Hepatocyte (in vitro differentiated cells): Measurements from ENCODE around the gene ARID2. TPM values are rescaled to one million over a fixed set of nuclear protein-coding genes. Genes with fewer than 3 reads are reported as not detected.

ENCODE experiments used
- DNase-seq: peaks from one replicate; pipeline ENCODE4 v3.0.0-alpha.2; 2016; ENCODE audit warnings: low spot score
- H2AFZ ChIP-seq: fragments of 200-600 bp; sonication (generic); 2 replicates; pipeline ENCODE4 v1.6.0; 2016; ENCODE audit warnings: antibody characterized with exemption, mild to moderate bottlenecking
- H3K27ac ChIP-seq: fragments of 200-600 bp; sonication (generic); 2 replicates; pipeline ENCODE4 v1.5.1; 2016; ENCODE audit warnings: mild to moderate bottlenecking
- H3K27me3 ChIP-seq: fragments of 200-600 bp; sonication (generic); 2 replicates; pipeline ENCODE4 v1.6.1; 2016
- H3K36me3 ChIP-seq: fragments of 200-600 bp; sonication (generic); replicated peaks from 2 replicates; pipeline ENCODE4 v1.5.1; 2016; ENCODE audit warnings: low read depth; ENCODE audit not compliant: insufficient read depth
- H3K4me1 ChIP-seq: fragments of 200-600 bp; sonication (generic); 2 replicates; pipeline ENCODE4 v1.5.1; 2016; ENCODE audit warnings: mild to moderate bottlenecking, moderate library complexity; ENCODE audit not compliant: insufficient read depth
- H3K4me2 ChIP-seq: fragments of 200-600 bp; sonication (generic); 2 replicates; pipeline ENCODE4 v1.6.0; 2016
- H3K4me3 ChIP-seq: fragments of 200-600 bp; sonication (generic); 2 replicates; pipeline ENCODE4 v1.5.1; 2016; ENCODE audit warnings: mild to moderate bottlenecking
- H3K79me2 ChIP-seq: fragments of 200-600 bp; sonication (generic); 2 replicates; pipeline ENCODE4 v1.6.0; 2017; ENCODE audit warnings: mild to moderate bottlenecking
- H3K9me2 ChIP-seq: fragments of 200-600 bp; sonication (generic); replicated peaks from 2 replicates; pipeline ENCODE4 v1.6.0; 2017; ENCODE audit warnings: mild to moderate bottlenecking; ENCODE audit not compliant: insufficient read depth
- H3K9me3 ChIP-seq: fragments of 200-600 bp; sonication (generic); 2 replicates; pipeline ENCODE4 v1.5.1; 2016; ENCODE audit warnings: low read depth, mild to moderate bottlenecking
- H4K20me1 ChIP-seq: fragments of 200-600 bp; sonication (generic); 2 replicates; pipeline ENCODE4 v1.6.0; 2016; ENCODE audit warnings: mild to moderate bottlenecking; ENCODE audit not compliant: insufficient read depth, poor library complexity, severe bottlenecking
- CTCF ChIP-seq: fragments of 200-600 bp; sonication (generic); IDR thresholded peaks from 2 replicates; pipeline ENCODE4 v1.5.1; 2016; ENCODE audit warnings: antibody characterized with exemption, mild to moderate bottlenecking; ENCODE audit not compliant: poor library complexity
- EZH2 ChIP-seq: fragments of 200-600 bp; sonication (generic); IDR thresholded peaks from 2 replicates; pipeline ENCODE4 v1.6.1; 2016; ENCODE audit warnings: antibody characterized with exemption, mild to moderate bottlenecking, borderline replicate concordance
- EZH2phosphoT487 ChIP-seq: fragments of 200-600 bp; sonication (generic); IDR thresholded peaks from one replicate; pipeline ENCODE4 v1.6.1; 2018; ENCODE audit warnings: antibody characterized with exemption, mild to moderate bottlenecking, low read depth, moderate library complexity; ENCODE audit not compliant: unreplicated experiment, severe bottlenecking
- WGBS: methylation state at CpG from one replicate; pipeline ENCODE4 v1.1.6; 2016; ENCODE audit warnings: low lambda C conversion rate; ENCODE audit errors: missing lambda C conversion rate; 5-methylcytosine and 5-hydroxymethylcytosine counted together
- polyA plus RNA-seq: library from polyadenylated mRNA; unstranded; fragments of >200 nt; fragmentation: Nextera tagmentation; extraction: Ambion mirVana; gene quantifications from 2 replicates; pipeline ENCODE4 v1.2.1, GENCODE V29; 2016
- total RNA-seq: library from RNA; depleted of rRNA; stranded (reverse); fragments of >200 nt; gene quantifications from 2 replicates; pipeline ENCODE4 v1.2.3, GENCODE V29; 2014

Gene ARID2
- total and polyA plus RNA-seq, 2 experiments from 2014 or later = 11.9 to 29.7 TPM

- no peaks in the 10 kb centered on the region for H3K27me3 ChIP-seq
- peak overlapping the region; percentile 74 for H2AFZ ChIP-seq
- H3K27ac ChIP-seq = peak overlapping the region; percentile 100
- H3K9me2 ChIP-seq = no peaks in the 10 kb centered on the region
- WGBS = 1% methylated on average over 17 of the region's 17 CpGs
- no peak for DNase-seq
- TF ChIP-seq CTCF = no peak
- H3K36me3 ChIP-seq = no peaks in the 10 kb centered on the region
- no peaks in the 10 kb centered on the region for H3K9me3 ChIP-seq
- peaks cover 56% of the 10 kb centered on the region for H3K79me2 ChIP-seq
- H3K4me2 ChIP-seq = peak overlapping the region; percentile 82
- H3K4me3 ChIP-seq = peak overlapping the region; percentile 92
- peaks cover 22% of the 10 kb centered on the region for H4K20me1 ChIP-seq
- peaks cover 16% of the 10 kb centered on the region for H3K4me1 ChIP-seq
These were observed 1.4 kb upstream of the ARID2 start for GRCh38 chr12:45727980-45728629.

GRCh38 chr12:45728630-45729232 is 775 bp upstream of the ARID2 start:
- DNase-seq = peak; percentile 97
- peak overlapping the region; percentile 92 for H3K4me3 ChIP-seq
- peaks cover 20% of the 10 kb centered on the region for H4K20me1 ChIP-seq
- peak; percentile 89 for TF ChIP-seq CTCF
- TF ChIP-seq EZH2phosphoT487 = no peak
- no peak for TF ChIP-seq EZH2
- H3K27ac ChIP-seq = peak overlapping the region; percentile 100
- peaks cover 22% of the 10 kb centered on the region for H3K4me1 ChIP-seq
- H3K9me2 ChIP-seq = no peaks in the 10 kb centered on the region
- no peaks in the 10 kb centered on the region for H3K9me3 ChIP-seq
- H3K79me2 ChIP-seq = peaks cover 56% of the 10 kb centered on the region
- 2% methylated on average over 40 of the region's 65 CpGs for WGBS
- H3K36me3 ChIP-seq = no peaks in the 10 kb centered on the region
- peak overlapping the region; percentile 74 for H2AFZ ChIP-seq
- no peaks in the 10 kb centered on the region for H3K27me3 ChIP-seq
- peak overlapping the region; percentile 82 for H3K4me2 ChIP-seq

DNA sequence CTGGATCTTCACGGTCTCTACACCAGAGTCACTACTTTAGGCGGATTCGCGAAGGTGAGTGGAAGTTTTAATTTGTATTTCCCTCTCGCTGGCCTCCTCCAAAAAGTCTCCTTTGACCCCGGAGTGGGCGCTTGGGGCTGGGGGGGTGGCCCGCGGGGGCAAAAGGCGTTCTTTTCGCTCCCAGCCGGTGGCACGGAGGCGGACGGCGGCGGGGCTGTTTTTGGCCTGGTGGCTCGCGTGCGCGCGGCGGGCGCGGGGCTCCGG is 510 bp downstream of the ARID2 start:
- Histone ChIP-seq H3K4me2 (peak overlapping the region; percentile 82), H4K20me1 (peaks cover 15% of the 10 kb centered on the region), H3K4me1 (peaks cover 25% of the 10 kb centered on the region), H3K36me3 (no peaks in the 10 kb centered on the region), H3K79me2 (peaks cover 56% of the 10 kb centered on the region), H2AFZ (peak overlapping the region; percentile 91), H3K9me3 (no peaks in the 10 kb centered on the region), H3K27me3 (no peaks in the 10 kb centered on the region), H3K9me2 (no peaks in the 10 kb centered on the region), H3K4me3 (peak overlapping the region; percentile 92), H3K27ac (peak overlapping the region; percentile 100)
- no peak for DNase-seq
- 0% methylated on average over 11 of the region's 26 CpGs for WGBS
- no peak for TF ChIP-seq EZH2phosphoT487

DNA sequence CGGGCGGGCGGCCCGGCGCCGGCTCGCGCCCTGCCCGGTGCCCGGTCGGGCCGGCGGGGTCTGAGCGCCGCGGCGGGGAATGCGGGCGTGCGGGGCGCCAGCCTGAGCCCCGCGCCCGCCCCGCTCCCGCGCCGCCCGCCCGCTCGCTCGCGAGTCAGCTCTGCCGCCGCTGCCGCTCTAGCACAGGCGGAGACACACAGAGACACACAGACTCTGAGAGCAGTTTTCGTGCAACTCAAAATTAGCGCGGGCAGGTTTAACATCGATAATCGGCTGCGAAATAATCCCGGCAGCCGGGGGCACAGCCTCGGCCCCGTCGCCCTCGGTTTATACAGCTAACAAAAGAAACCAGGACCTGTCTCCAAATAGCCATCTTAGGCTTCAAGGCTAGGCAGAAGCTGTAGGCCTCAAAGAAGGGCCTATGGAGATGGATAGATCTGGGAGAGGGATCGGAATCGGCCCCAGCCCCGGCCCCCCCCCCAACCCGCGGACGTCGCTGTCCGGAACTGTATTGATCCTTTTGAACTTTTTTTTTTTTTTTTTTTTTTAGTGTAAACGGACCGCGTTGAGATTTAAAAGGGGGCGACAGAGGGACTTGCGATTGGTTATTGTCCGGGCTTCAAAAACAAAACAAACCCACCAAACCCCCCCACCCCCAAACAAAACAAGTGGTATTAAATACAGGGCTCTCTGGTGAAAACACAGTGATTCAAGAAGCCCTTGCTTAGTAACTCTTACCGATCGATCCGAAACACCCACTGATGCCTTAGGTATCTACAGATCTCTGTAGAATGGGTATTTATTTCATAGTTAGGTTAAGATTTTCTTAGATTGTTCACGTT is 1.1 kb downstream of the ARID2 start:
- peak overlapping the region; percentile 85 for H3K4me2 ChIP-seq
- no peaks in the 10 kb centered on the region for H3K9me3 ChIP-seq
- H3K27ac ChIP-seq = peak overlapping the region; percentile 100
- peaks cover 12% of the 10 kb centered on the region for H4K20me1 ChIP-seq
- H3K27me3 ChIP-seq = no peaks in the 10 kb centered on the region
- peak; percentile 62 for DNase-seq
- peak overlapping the region; percentile 90 for H2AFZ ChIP-seq
- peaks cover 56% of the 10 kb centered on the region for H3K79me2 ChIP-seq
- no peaks in the 10 kb centered on the region for H3K9me2 ChIP-seq
- 1% methylated on average over 31 of the region's 67 CpGs for WGBS
- H3K4me3 ChIP-seq = peak overlapping the region; percentile 80
- no peaks in the 10 kb centered on the region for H3K36me3 ChIP-seq
- TF ChIP-seq EZH2 (no peak), CTCF (no peak), EZH2phosphoT487 (no peak)
- H3K4me1 ChIP-seq = peaks cover 25% of the 10 kb centered on the region
